ENCODE results near the gene GIGYF2.

GIGYF2 gene

GRCh38 chr2:232871835-232872736 lies 175.0 kb downstream of the GIGYF2 start:
- no peak for DNase-seq

DNA sequence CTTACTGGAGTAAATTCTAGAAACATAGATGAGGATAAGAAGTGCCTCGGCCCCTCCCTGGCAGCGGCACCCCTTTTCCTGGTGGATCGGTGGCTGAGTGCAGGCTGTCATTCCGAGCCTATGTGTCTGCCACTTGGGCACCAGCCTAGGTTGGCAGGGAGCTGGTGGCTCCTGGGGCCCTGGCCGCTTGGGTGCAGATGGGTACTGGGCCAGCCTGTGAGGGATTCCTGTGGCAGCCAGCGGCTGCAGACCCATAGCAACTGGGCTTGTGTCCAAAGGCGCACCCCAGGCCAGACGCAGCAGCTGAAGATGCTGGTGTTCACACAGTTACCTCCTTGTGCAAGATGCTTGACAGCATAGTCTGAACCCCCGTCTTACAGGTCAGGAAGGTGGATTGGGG lies 175.7 kb downstream of the GIGYF2 start:
- DNase-seq, result no peak

- no peak for DNase-seq
These were observed 176.3 kb downstream of the GIGYF2 start for GRCh38 chr2:232873292-232873908.

DNA sequence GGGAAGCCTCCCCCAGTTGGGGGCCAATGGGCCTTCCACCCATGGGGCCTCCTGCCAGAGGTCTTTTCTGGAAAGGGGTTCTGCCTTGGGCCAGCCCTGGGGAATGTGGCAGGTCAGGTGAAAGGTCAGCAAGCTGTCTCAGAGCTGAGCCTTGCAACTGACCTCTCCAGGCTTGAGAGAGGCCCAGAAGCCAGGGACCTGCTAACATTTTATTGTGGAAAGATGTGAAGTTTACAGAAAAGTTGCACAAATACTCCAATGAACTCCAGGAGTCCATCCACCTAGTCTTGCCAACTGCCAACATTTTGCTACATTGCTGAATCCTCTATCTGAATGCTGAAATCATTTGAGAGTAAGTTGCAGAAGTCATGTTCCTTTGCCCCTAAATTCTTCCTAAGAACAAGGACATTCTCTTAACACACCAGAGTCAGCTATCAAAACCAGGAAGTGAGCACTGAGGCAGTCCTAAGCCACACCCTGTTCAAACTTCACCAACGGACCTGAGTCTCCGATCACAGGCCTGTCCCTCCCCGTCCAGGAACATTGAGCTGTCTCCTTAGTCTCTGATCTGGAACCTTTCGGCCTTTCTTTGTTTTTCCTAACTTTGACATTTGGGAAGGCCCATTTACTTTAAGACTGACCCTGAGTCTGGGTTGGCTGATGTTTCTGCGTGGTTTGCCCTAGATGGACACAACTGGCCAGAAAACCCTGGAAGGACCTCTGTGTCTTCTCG lies 176.9 kb downstream of the GIGYF2 start:
- DNase-seq, result no peak

DNA sequence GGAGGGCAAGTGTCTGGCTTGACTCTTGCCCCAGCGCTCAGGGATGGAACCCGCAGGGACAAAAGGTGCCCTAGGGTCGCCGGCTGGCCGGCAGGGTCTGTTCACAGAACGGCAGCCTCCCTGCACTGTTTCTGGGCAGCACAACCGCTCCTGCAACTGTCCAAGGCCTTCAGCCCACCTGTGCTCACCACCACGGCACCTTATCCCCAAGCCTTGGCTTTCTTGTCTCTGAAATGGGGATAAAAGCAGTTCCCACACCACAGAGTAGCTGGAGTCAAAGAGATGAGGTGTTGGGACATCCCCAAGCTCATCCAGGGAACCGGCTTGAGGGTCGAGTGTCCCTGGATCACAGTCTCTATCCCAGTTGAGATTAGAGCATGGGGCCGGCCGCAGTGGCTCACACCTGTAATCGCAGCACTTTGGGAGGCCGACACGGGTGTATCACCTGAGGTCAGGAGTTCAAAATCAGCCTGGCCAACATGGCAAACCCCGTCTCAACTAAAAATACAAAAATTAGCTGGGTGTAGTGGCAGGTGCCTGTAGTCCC lies 177.6 kb downstream of the GIGYF2 start:
- DNase-seq, result no peak

DNA sequence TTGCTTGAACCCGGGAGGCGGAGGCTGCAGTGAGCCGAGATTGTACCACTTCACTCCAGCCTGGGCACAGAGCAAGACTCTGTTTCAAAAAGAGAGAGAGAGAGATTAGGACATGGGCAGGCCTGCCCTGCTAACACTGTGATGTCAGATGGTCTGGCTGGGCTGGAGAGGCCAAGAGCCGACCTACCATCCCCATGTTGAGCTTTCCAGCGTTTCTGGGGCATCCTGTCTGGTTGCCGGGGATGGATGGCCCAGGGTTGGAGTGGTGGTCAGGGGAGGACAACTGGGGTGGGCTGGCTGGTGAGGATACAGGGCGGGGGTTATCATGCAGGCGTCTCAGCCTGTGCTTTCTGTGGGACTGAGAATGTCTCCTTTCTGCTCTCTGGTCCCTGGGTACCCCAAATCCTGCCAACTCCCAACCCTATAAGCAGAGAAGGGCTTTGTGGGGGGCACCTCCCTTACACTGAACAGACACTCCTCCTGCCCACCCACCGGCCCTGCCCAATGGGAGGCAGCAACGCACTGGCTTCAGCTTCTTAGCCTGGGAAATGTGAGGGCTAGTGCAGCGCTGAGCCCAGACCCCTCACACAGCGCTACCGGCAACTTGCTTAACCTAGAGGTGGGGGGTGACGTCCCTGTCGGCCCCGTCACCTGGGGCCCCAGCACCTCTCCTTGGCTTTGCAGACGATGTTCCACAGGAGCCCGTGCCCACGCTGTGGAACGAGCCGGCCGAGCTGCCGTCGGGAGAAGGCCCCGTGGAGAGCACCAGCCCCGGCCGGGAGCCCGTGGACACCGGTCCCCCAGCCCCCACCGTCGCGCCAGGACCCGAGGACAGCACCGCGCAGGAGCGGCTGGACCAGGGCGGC lies 178.4 kb downstream of the GIGYF2 start:
- no peak for DNase-seq

DNA sequence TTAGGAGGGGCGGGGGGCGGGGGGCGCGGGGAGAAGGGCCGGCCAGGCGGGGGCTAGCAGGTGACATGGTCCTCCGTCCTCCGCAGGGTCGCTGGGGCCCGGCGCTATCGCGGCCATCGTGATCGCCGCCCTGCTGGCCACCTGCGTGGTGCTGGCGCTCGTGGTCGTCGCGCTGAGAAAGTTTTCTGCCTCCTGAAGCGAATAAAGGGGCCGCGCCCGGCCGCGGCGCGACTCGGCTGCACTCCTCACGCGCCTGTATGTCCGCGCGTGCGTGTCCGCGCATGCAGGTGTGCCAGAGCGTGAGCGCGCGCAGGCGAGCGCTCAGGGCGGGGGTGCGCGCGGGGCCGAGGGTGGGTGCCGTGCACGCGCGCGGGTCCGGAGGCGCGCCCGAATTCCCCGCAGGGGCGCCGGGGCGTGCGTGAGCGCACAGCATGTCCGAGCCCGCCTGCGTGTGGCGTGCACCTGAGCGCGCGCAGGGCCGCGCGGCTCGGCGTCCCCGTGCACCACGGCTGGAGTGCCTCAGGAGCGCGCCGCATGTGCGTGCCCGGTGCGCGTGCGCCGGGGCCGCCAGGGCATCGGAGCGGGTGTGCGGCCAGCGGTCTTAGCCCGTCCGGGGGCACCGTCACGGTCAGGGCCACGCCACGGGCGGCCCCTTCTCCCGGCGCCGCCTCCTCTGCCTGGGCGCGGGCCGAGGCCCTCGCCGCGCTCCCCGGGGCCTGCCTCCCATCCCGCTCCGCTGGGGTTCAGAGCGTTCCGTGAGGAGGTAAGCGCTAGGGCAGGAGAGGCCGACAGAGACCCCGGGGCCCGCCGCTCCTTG lies 179.2 kb downstream of the GIGYF2 start:
- DNase-seq, result peak; percentile 16

GRCh38 chr2:232876978-232877441 lies 179.9 kb downstream of the GIGYF2 start:
- DNase-seq, result no peak

DNA sequence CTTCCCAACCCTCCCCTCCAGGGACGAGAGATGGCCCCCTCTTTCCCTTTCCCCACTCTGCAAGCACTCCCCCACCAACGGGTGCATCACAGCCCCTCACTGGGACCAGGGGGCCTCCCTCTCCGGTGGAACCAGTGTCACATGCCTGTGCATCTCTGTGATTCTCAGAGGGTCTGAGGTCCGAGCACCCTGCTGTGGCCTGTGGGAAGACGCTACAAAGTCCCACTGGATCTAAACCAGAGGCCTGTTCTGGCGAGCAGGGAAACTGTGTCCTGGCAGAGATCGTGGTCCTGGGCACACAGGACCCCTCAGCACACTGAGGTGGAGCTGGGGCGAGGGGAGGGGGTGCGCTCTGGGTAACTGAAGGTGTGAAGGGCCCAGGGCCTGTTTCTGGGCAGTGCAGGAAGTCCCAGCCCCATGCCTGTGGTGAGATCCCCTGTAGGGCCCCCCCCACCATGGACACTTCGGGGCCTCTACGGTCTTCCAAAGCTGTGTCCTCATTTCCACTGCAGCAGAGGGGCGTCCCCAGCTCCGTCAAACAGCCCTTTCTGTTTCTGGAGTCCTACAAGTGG lies 180.9 kb downstream of the GIGYF2 start:
- DNase-seq, result no peak

GRCh38 chr2:232878855-232879617 lies 181.9 kb downstream of the GIGYF2 start:
- no peak for DNase-seq

DNA sequence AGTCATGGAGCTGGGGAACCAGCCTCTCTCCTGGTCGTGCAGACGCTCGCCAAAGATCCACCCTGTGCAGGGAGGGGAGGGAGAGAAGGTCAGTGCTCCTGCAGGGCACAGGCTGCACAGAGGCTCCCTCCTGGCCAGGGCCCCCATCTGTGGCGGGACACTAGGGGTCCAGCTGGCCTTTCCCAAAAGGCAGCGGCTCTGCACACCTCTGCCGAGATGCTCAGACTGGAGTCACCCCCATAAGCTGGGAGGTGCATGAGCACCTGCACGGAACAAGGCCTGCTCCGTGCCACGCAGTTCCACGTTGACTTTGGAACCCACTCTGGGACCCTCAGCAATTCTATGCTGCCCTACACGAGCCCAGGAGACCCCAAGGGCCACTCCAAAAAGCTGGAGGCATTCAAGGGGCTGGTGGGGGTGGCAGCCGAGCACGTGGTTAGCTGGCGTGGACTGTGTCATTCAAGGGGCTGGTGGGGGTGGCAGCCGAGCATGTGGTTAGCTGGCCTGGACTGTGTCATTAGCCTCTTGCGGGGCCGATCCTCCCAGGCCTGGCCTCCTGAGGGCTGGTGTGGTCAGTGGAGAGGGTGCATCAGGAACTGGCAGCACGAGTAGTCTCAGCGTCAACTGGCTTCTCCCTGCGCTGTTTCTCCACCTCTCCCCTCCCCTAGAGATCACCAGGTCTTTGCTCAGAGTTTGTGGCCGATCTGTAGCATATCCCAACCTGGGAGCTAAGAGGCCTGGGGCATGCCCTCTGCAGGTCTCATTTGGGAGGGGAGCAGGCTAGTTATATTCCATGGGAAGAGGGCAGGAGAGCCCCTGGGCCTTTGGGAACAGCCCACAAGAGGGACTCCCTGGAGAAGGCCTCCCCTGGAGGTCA lies 182.7 kb downstream of the GIGYF2 start:
- no peak for DNase-seq

GRCh38 chr2:232880764-232881351 lies 183.7 kb downstream of the GIGYF2 start:
- DNase-seq, result no peak

- DNase-seq, result no peak
These were observed 185.0 kb downstream of the GIGYF2 start for GRCh38 chr2:232882085-232882484.

DNA sequence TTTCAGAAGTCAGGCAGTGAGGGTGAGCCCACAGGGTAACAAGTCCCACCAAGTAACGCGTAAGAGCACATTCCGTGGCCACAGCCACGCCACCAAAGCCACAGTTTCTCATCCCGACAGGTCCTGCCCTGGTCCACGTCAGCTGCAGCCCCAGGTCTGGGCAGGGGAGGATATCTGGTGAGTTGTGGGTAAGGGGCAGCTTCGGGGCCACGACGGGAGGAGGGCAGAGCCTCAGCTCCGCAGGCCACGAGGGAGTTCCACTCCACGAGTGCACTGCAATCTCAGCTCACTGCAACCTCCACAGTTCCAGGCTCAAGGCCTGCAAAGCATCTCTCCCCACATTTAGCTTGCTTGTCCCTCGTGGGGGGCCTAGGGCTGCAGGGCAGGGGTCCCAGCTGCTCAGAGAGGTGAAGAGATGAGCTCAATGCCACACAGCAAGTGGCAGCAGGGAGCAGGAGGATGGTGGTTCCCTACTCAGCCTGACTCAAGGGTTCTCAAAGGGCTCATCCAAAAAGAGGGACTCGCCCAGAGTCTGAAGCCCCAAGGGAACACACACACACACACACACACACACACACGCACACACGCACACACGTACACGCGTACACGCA lies 185.5 kb downstream of the GIGYF2 start:
- DNase-seq, result no peak

- DNase-seq, result no peak
These were observed 186.1 kb downstream of the GIGYF2 start for GRCh38 chr2:232883116-232883721.

DNA sequence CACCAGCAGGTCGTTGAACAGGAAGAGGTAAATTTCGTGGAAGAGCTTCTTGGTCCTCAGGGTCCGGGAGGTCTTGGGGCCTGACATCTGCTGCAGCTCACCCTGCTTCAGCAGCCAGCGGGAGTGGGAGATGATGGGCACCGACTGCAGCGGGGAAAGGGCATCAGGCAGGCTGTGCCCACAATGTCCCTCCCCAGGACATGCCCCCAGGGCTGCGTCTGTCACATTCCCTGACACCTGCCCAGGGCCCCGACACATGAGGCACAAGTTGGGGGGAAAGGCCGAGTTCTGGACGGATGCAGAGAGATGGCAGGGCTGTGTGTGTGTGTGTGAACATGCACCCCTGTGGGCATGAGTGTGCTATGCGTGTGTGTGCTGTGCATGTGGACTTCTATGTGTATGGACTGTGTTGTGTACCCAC lies 186.9 kb downstream of the GIGYF2 start:
- DNase-seq, result no peak

- no peak for DNase-seq
These were observed 187.6 kb downstream of the GIGYF2 start for GRCh38 chr2:232884549-232885263.

All from DMS153 (cell line).